Uterus (tissue), 2 donors: ENCODE data around the gene XRN1.

Experiments
- POLR2A ChIP-seq, 2 donors: fragments of 450-650 bp; IDR thresholded peaks; one replicate each; pipeline ENCODE4 v1.6.1; 2016; ENCODE audit warnings: antibody characterized with exemption in 2 of 2, mild to moderate bottlenecking in 1 of 2, moderate library complexity in 1 of 2
- TF ChIP-seq, protein P1 (sequence below), 4 experiments: fragments of 200-600 bp in 2 of 4; fragments of 450-650 bp in 2 of 4; sonication (generic) in 2 of 4; IDR thresholded peaks; one replicate each; pipeline ENCODE4 v1.5.1; 2016 to 2019; ENCODE audit warnings: antibody characterized with exemption in 4 of 4, mild to moderate bottlenecking in 2 of 4, moderate library complexity in 1 of 4

DNA sequence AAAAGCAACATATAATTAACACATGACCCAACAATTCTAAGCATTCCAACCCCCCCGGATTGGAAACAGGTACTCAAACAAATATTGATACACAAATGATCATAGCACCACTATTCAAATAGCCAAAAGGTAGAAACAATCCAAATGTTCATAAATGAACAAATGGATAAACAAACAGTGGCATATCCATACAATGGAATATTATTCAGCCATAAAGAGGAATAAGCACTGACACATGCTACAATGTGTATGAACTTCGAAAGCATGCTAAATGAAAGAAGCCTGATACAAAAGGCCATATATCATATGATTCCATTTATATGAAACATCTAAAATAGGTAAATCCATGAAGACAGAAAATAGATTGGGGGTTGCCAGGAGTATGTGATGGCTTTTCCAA lies 62.8 kb downstream of the XRN1 start:
- TF ChIP-seq POLR2A (IDR thresholded peaks at IDR 0.05) = no peak
- TF ChIP-seq, protein P1, sequence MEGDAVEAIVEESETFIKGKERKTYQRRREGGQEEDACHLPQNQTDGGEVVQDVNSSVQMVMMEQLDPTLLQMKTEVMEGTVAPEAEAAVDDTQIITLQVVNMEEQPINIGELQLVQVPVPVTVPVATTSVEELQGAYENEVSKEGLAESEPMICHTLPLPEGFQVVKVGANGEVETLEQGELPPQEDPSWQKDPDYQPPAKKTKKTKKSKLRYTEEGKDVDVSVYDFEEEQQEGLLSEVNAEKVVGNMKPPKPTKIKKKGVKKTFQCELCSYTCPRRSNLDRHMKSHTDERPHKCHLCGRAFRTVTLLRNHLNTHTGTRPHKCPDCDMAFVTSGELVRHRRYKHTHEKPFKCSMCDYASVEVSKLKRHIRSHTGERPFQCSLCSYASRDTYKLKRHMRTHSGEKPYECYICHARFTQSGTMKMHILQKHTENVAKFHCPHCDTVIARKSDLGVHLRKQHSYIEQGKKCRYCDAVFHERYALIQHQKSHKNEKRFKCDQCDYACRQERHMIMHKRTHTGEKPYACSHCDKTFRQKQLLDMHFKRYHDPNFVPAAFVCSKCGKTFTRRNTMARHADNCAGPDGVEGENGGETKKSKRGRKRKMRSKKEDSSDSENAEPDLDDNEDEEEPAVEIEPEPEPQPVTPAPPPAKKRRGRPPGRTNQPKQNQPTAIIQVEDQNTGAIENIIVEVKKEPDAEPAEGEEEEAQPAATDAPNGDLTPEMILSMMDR (IDR thresholded peaks at IDR 0.05) = no peak
